ENCODE data around the gene RPS6KA2.
A peak's percentile ranks its signal among the peaks of the same experiment; 100 is the strongest.

Gene RPS6KA2

GRCh38 chr6:166572370-166573261, 54.4 kb downstream of the RPS6KA2 start:
- no peak for DNase-seq (ENCODE audit: low read depth in 2 of 2)

GRCh38 chr6:166570929-166571713, 55.9 kb downstream of the RPS6KA2 start:
- no peak for DNase-seq (ENCODE audit: low read depth in 2 of 2)

- no peak for DNase-seq (ENCODE audit: low read depth in 2 of 2)
Measured at GRCh38 chr6:166569206-166569605, 57.8 kb downstream of the RPS6KA2 start.

- no peak for DNase-seq (ENCODE audit: low read depth in 2 of 2)
Measured at GRCh38 chr6:166567813-166568212, 59.2 kb downstream of the RPS6KA2 start.

GRCh38 chr6:166567107-166567506, 59.9 kb downstream of the RPS6KA2 start:
- DNase-seq (ENCODE audit: low read depth in 2 of 2): peak; percentile 86

GRCh38 chr6:166566026-166567011, 60.7 kb downstream of the RPS6KA2 start:
- no peak for DNase-seq (ENCODE audit: low read depth in 2 of 2)

GRCh38 chr6:166565084-166565967, 61.7 kb downstream of the RPS6KA2 start:
- peak in 1 of 2 experiments; percentile 31 for DNase-seq (ENCODE audit: low read depth in 2 of 2)

GRCh38 chr6:166563805-166564204, 63.2 kb downstream of the RPS6KA2 start:
- DNase-seq (ENCODE audit: low read depth in 2 of 2): no peak

- no peak for DNase-seq (ENCODE audit: low read depth in 2 of 2)
Measured at GRCh38 chr6:166563200-166563599, 63.9 kb downstream of the RPS6KA2 start.

- no peak for DNase-seq (ENCODE audit: low read depth in 2 of 2)
Measured at GRCh38 chr6:166562726-166563125, 64.3 kb downstream of the RPS6KA2 start.

- peak; percentile 48 to 51 for DNase-seq (ENCODE audit: low read depth in 2 of 2)
Measured at GRCh38 chr6:166561771-166562359, 65.2 kb downstream of the RPS6KA2 start.

GRCh38 chr6:166560222-166560621, 66.8 kb downstream of the RPS6KA2 start:
- DNase-seq (ENCODE audit: low read depth in 2 of 2): no peak

GRCh38 chr6:166559662-166560061, 67.4 kb downstream of the RPS6KA2 start:
- DNase-seq (ENCODE audit: low read depth in 2 of 2): no peak

- DNase-seq (ENCODE audit: low read depth in 2 of 2): peak; percentile 36 to 49
Measured at GRCh38 chr6:166559211-166559610, 67.8 kb downstream of the RPS6KA2 start.

- DNase-seq (ENCODE audit: low read depth in 2 of 2): no peak
Measured at GRCh38 chr6:166558156-166559005, 68.7 kb downstream of the RPS6KA2 start.

GRCh38 chr6:166556863-166557322, 70.2 kb downstream of the RPS6KA2 start:
- no peak for DNase-seq (ENCODE audit: low read depth in 2 of 2)

- DNase-seq (ENCODE audit: low read depth in 2 of 2): no peak
Measured at GRCh38 chr6:166556336-166556735, 70.7 kb downstream of the RPS6KA2 start.

- DNase-seq (ENCODE audit: low read depth in 2 of 2): no peak
Measured at GRCh38 chr6:166555086-166555485, 72.0 kb downstream of the RPS6KA2 start.

GRCh38 chr6:166554316-166554715, 72.7 kb downstream of the RPS6KA2 start:
- DNase-seq (ENCODE audit: low read depth in 2 of 2): no peak
